H1 (cell line): ENCODE data around the gene YTHDF2. TPM values are rescaled to one million over a fixed set of nuclear protein-coding genes. Genes with fewer than 3 reads are reported as not detected.
A peak's percentile ranks its signal among the peaks of the same experiment; 100 is the strongest.

Source experiments
- CTCF ChIA-PET: fragments of 300-600 bp; sonication (Branson Sonifier 250); formaldehyde crosslinking; loops from one replicate; lab custom pipeline; 2021; ENCODE audit not compliant: partially characterized antibody; lab: Charles Lee
- POLR2A ChIA-PET: fragments of 300-600 bp; sonication (Branson Sonifier 250); formaldehyde crosslinking; loops from one replicate; lab custom pipeline; 2021; ENCODE audit warnings: inconsistent platforms; ENCODE audit not compliant: partially characterized antibody; lab: Charles Lee
- DNase-seq, 2 experiments: peaks; one replicate each; pipeline versions ENCODE4 v3.0.0 to v3.0.0-alpha.2; 2010 to 2022; ENCODE audit warnings: low spot score in 2 of 2, low read depth in 1 of 2, mixed read lengths in 1 of 2
- FAIRE-seq: peaks from 2 replicates; lab custom pipeline; 2011; peaks lifted over from hg19 to GRCh38; lab: Jason Lieb, UNC
- H2AFZ ChIP-seq: 2 replicates; pipeline ENCODE4 v1.8.1; 2012; ENCODE audit warnings: low read length, inconsistent platforms
- H2AK5ac ChIP-seq: 2 replicates; pipeline ENCODE4 v1.6.1; 2013; ENCODE audit warnings: low read depth, low read length
- H2BK120ac ChIP-seq: replicated peaks from 2 replicates; pipeline ENCODE3; 2013; ENCODE audit warnings: low read depth, low read length, inconsistent platforms
- H2BK12ac ChIP-seq: 2 replicates; pipeline ENCODE4 v1.6.1; 2013; ENCODE audit warnings: low read depth, low read length
- H2BK15ac ChIP-seq: 2 replicates; pipeline ENCODE4 v1.6.1; 2013; ENCODE audit warnings: low read length
- H2BK20ac ChIP-seq: 2 replicates; pipeline ENCODE4 v1.6.1; 2013; ENCODE audit warnings: low read length
- H2BK5ac ChIP-seq: 2 replicates; pipeline ENCODE4 v1.6.1; 2013; ENCODE audit warnings: low read depth, low read length
- H3K14ac ChIP-seq: 2 replicates; pipeline ENCODE4 v1.6.1; 2013; ENCODE audit warnings: inconsistent platforms; ENCODE audit not compliant: insufficient read length
- H3K18ac ChIP-seq: 2 replicates; pipeline ENCODE4 v1.6.1; 2013; ENCODE audit warnings: low read length; ENCODE audit errors: extremely low read depth
- H3K23ac ChIP-seq: 2 replicates; pipeline ENCODE4 v1.6.1; 2013; ENCODE audit warnings: inconsistent platforms; ENCODE audit not compliant: insufficient read length
- H3K23me2 ChIP-seq: 2 replicates; pipeline ENCODE4 v1.6.1; 2013; ENCODE audit warnings: low read depth, low read length
- H3K27ac ChIP-seq: 2 replicates; pipeline ENCODE4 v1.6.1; 2011; ENCODE audit warnings: low read depth, low read length, inconsistent platforms
- H3K27me3 ChIP-seq, 4 experiments: replicated peaks in 1 of 4; 1 replicate in 1 of 4; 2 replicates in 3 of 4; pipeline versions ENCODE4 v1.6.1 to v1.8.1; 2011 to 2013; ENCODE audit warnings: low read length in 3 of 4, mild to moderate bottlenecking in 3 of 4, inconsistent platforms in 2 of 4, mixed read lengths in 2 of 4, moderate library complexity in 1 of 4; ENCODE audit not compliant: control insufficient read depth in 3 of 4, insufficient read depth in 3 of 4; ENCODE audit errors: extremely low read depth in 1 of 4
- H3K36me3 ChIP-seq, 4 experiments: 2 replicates each; pipeline versions ENCODE4 v1.6.1 to v1.8.1; 2011 to 2013; ENCODE audit warnings: mild to moderate bottlenecking in 4 of 4, low read length in 3 of 4, moderate library complexity in 2 of 4, control low read depth in 1 of 4, inconsistent platforms in 1 of 4; ENCODE audit not compliant: insufficient read depth in 4 of 4, control insufficient read depth in 2 of 4
- H3K4ac ChIP-seq: replicated peaks from 2 replicates; pipeline ENCODE3; 2013; ENCODE audit warnings: low read length, low read depth, mixed read lengths, inconsistent platforms; ENCODE audit not compliant: insufficient read length
- H3K4me1 ChIP-seq, 4 experiments: replicated peaks in 1 of 4; 1 replicate in 1 of 4; 2 replicates in 3 of 4; pipeline versions ENCODE4 v1.6.1 to v1.8.1; 2011 to 2013; ENCODE audit warnings: low read length in 3 of 4, inconsistent platforms in 2 of 4, mixed read lengths in 1 of 4; ENCODE audit not compliant: insufficient read depth in 4 of 4, control insufficient read depth in 3 of 4
- H3K4me2 ChIP-seq, 2 experiments: 2 replicates each; pipeline versions ENCODE4 v1.6.1 to v1.8.1; 2011 to 2013; ENCODE audit warnings: low read depth in 2 of 2, low read length in 2 of 2, control low read depth in 1 of 2, inconsistent platforms in 1 of 2, mild to moderate bottlenecking in 1 of 2; ENCODE audit not compliant: insufficient read depth in 1 of 2
- H3K4me3 ChIP-seq, 4 experiments: fragments of 200-600, 300-600 bp in 1 of 4; sonication (generic), shearing (Covaris generic), sonication (Bioruptor Twin) in 1 of 4; 2 replicates each; pipeline versions ENCODE4 v1.5.1 to v1.8.1; 2011 to 2016; ENCODE audit warnings: low read length in 4 of 4, low read depth in 3 of 4, control low read depth in 2 of 4, inconsistent platforms in 2 of 4, mild to moderate bottlenecking in 2 of 4, mixed read lengths in 1 of 4, moderate library complexity in 1 of 4; ENCODE audit not compliant: insufficient read depth in 2 of 4; ENCODE audit errors: extremely low read depth in 1 of 4
- H3K56ac ChIP-seq: replicated peaks from 2 replicates; pipeline ENCODE3; 2013; ENCODE audit warnings: low read depth, mild to moderate bottlenecking, mixed read lengths, low read length, inconsistent platforms; ENCODE audit not compliant: insufficient read length
- H3K79me1 ChIP-seq: 2 replicates; pipeline ENCODE4 v1.6.1; 2013; ENCODE audit warnings: low read depth, low read length, control low read depth
- H3K79me2 ChIP-seq, 2 experiments: 2 replicates each; pipeline versions ENCODE4 v1.6.1 to v1.8.1; 2012 to 2013; ENCODE audit warnings: low read length in 2 of 2, mild to moderate bottlenecking in 2 of 2, inconsistent platforms in 1 of 2; ENCODE audit not compliant: insufficient read depth in 2 of 2, control insufficient read depth in 1 of 2
- H3K9ac ChIP-seq, 4 experiments: replicated peaks in 1 of 4; 1 replicate in 1 of 4; 2 replicates in 3 of 4; pipeline versions ENCODE4 v1.6.1 to v1.8.1; 2011 to 2013; ENCODE audit warnings: low read depth in 3 of 4, low read length in 3 of 4, control low read depth in 2 of 4, mild to moderate bottlenecking in 2 of 4, moderate library complexity in 2 of 4, inconsistent platforms in 1 of 4; ENCODE audit errors: extremely low read depth in 1 of 4
- H3K9me3 ChIP-seq, 2 experiments: 2 replicates each; pipeline versions ENCODE4 v1.6.1 to v1.8.1; 2012 to 2013; ENCODE audit warnings: mild to moderate bottlenecking in 2 of 2, moderate library complexity in 2 of 2, control low read depth in 1 of 2, inconsistent platforms in 1 of 2, low read depth in 1 of 2, low read length in 1 of 2, mixed read lengths in 1 of 2; ENCODE audit not compliant: insufficient read depth in 2 of 2
- H4K20me1 ChIP-seq, 2 experiments: replicated peaks in 1 of 2; 2 replicates each; pipeline versions ENCODE3 to v1.8.1; 2011 to 2013; ENCODE audit warnings: inconsistent platforms in 2 of 2, low read length in 2 of 2, mild to moderate bottlenecking in 1 of 2; ENCODE audit not compliant: insufficient read depth in 2 of 2, control insufficient read depth in 1 of 2
- H4K5ac ChIP-seq: 2 replicates; pipeline ENCODE4 v1.6.1; 2013; ENCODE audit warnings: low read length, low read depth, mixed read lengths, inconsistent platforms; ENCODE audit not compliant: insufficient read length
- H4K8ac ChIP-seq: 2 replicates; pipeline ENCODE4 v1.8.0; 2013; ENCODE audit warnings: mild to moderate bottlenecking, moderate library complexity, low read length, inconsistent platforms; ENCODE audit not compliant: insufficient read depth; ENCODE audit errors: extremely low read depth
- H4K91ac ChIP-seq: replicated peaks from 2 replicates; pipeline ENCODE3; 2013; ENCODE audit warnings: low read length, mixed read lengths, inconsistent platforms; ENCODE audit not compliant: insufficient read length
- CHD1 ChIP-seq: IDR thresholded peaks from 2 replicates; pipeline ENCODE4 v1.6.1; 2012; ENCODE audit warnings: low read depth, low read length, improper control_type of control experiment
- CREB1 ChIP-seq: IDR thresholded peaks from 2 replicates; pipeline ENCODE4 v1.6.1; 2012; ENCODE audit warnings: inconsistent platforms
- JUND ChIP-seq: IDR thresholded peaks from 2 replicates; pipeline ENCODE4 v1.6.1; 2011; ENCODE audit warnings: mild to moderate bottlenecking, improper control_type of control experiment, low read length
- KDM1A ChIP-seq: fragments of 200-600, 300-600 bp; sonication (generic); IDR thresholded peaks from 2 replicates; pipeline ENCODE4 v1.7.1; 2016; ENCODE audit warnings: mild to moderate bottlenecking, low read length, borderline replicate concordance
- KDM4A ChIP-seq: IDR thresholded peaks from one replicate; pipeline ENCODE4 v1.7.1; 2012; ENCODE audit warnings: low read depth, mild to moderate bottlenecking, moderate library complexity, low read length, inconsistent platforms; ENCODE audit not compliant: severe bottlenecking
- KDM5A ChIP-seq: fragments of 200-600 bp; IDR thresholded peaks from 2 replicates; pipeline ENCODE4 v1.7.1; 2012; ENCODE audit warnings: mild to moderate bottlenecking, low read length, inconsistent platforms, mixed read lengths
- POLR2AphosphoS5 ChIP-seq: IDR thresholded peaks from 2 replicates; pipeline ENCODE4 v1.6.1; 2011; ENCODE audit warnings: low read depth, low read length
- POU5F1 ChIP-seq: IDR thresholded peaks from 2 replicates; pipeline ENCODE4 v1.6.1; 2011; ENCODE audit warnings: low read depth, mild to moderate bottlenecking, low read length, moderate library complexity
- RAD21 ChIP-seq, 2 experiments: IDR thresholded peaks in 1 of 2; conservative IDR thresholded peaks in 1 of 2; 2 replicates each; pipeline ENCODE4 v1.6.1; 2011; ENCODE audit warnings: low read depth in 2 of 2, low read length in 2 of 2, improper control_type of control experiment in 1 of 2, inconsistent platforms in 1 of 2, mild to moderate bottlenecking in 1 of 2, moderate library complexity in 1 of 2
- SIRT6 ChIP-seq: IDR thresholded peaks from one replicate; pipeline ENCODE4 v1.7.1; 2012; ENCODE audit warnings: low read length, inconsistent platforms
- TBP ChIP-seq: IDR thresholded peaks from 2 replicates; pipeline ENCODE4 v1.6.1; 2011; ENCODE audit warnings: low read depth, low read length, improper control_type of control experiment
- TEAD4 ChIP-seq: IDR thresholded peaks from 2 replicates; pipeline ENCODE4 v1.6.1; 2012; ENCODE audit warnings: low read depth, low read length, inconsistent platforms, mixed read lengths
- WGBS, 2 experiments: shearing (Covaris generic) in 1 of 2; methylation state at CpG; one replicate each; pipeline versions ENCODE4 v1.1.6 to v1.1.7; 2013 to 2015; ENCODE audit warnings: low lambda C conversion rate in 2 of 2, mixed read lengths in 2 of 2, inconsistent platforms in 1 of 2, low coverage in 1 of 2, missing lambda C conversion rate in 1 of 2; ENCODE audit not compliant: insufficient replicate concordance in 2 of 2, insufficient coverage in 1 of 2, insufficient read length in 1 of 2; ENCODE audit errors: extremely low coverage in 1 of 2, missing lambda C conversion rate in 1 of 2; 5-methylcytosine and 5-hydroxymethylcytosine counted together
- polyA plus RNA-seq, 7 experiments: library from polyadenylated mRNA; depleted of rRNA in 3 of 7; stranded (reverse) in 5 of 7; unstranded in 2 of 7; fragments of >200 nt in 5 of 7; fragments of 200-250 nt in 2 of 7; gene quantifications; 1 replicate in 5 of 7; 2 replicates in 1 of 7; 4 replicates in 1 of 7; pipeline versions ENCODE4 v1.2.1 to v1.2.3, GENCODE V29; 2011 to 2013; ENCODE audit warnings: missing spikeins in 2 of 7, mixed read lengths in 2 of 7
- total RNA-seq: library from RNA; stranded (reverse); fragmentation: NEBNext Ultra II Directional; extraction: Animal tissue kit (Norgen Biotek cat#: 25700); gene quantifications from 2 replicates; pipeline ENCODE4 v1.2.1, GENCODE V29; 2021
- TF ChIP-seq, protein P1 (sequence below): IDR thresholded peaks from 2 replicates; pipeline ENCODE4 v1.6.1; 2011; ENCODE audit warnings: low read depth, mild to moderate bottlenecking, low read length; ENCODE audit not compliant: insufficient read depth
- TF ChIP-seq, protein P2 (sequence below): IDR thresholded peaks from 2 replicates; pipeline ENCODE4 v1.6.1; 2012; ENCODE audit warnings: inconsistent platforms

Gene YTHDF2
- total and polyA plus RNA-seq, 2 of the 8 experiments (the other 6 are each of a cell fraction or from before 2014, with no cell fraction given), result 128 to 164 TPM

DNA sequence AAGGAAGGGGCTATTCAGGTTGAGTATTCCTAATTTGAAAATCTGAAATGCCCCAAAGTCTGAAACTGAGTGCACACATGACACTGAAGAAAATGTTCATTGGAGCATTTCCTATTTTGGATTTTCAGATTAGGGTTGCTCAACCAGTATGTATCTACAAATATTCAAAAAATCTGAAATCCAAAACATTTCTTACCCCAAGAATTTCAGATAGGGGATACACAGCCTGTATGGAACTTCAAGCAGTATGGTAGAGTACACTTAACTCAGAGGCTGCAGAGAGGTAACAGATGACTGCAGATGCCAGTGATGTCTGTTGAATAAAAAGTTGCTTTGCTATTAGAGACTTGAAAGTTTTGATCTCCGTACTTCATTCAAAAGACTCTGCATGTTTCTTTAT lies 19.0 kb downstream of the YTHDF2 start:
- no peak overlapping the region for H3K27ac ChIP-seq
- H3K4me3 ChIP-seq, result peak overlapping the region in 1 of 4 experiments; percentile 8; a peak in 1 of 8 replicates
- no peaks in the 10 kb centered on the region for H3K23me2 ChIP-seq
- H3K79me1 ChIP-seq, result peaks cover 5% of the 10 kb centered on the region; the same call in 1 of the 2 replicates
- no peaks in the 10 kb centered on the region for H3K27me3 ChIP-seq
- H3K4me1 ChIP-seq, result peaks cover 0 to 9% (median 1%) of the 10 kb centered on the region in 4 experiments; a peak in 2 of 7 replicates
- POLR2A ChIA-PET, result interaction anchor here (0.7 to 18.9 kb wide), 8 partner anchors 10 to 250 kb away, joined by 3 to 369 read pairs (median 9); partner anchors contain the start of genes RCC1, TAF12 and YTHDF2
- no peak overlapping the region for H3K4ac ChIP-seq
- H3K79me2 ChIP-seq, result peaks cover 63 to 100% of the 10 kb centered on the region in 2 experiments
- H2BK15ac ChIP-seq, result no peak overlapping the region
- CTCF ChIA-PET, result interaction anchor here (0.7 to 2.1 kb wide), 9 partner anchors 9 to 126 kb away, joined by 3 to 9 read pairs (median 3); partner anchors contain the start of gene YTHDF2
- H3K18ac ChIP-seq, result no peak overlapping the region
- no peak overlapping the region for H3K9ac ChIP-seq
- no peak overlapping the region for H3K56ac ChIP-seq
- H4K20me1 ChIP-seq, result peaks cover 30 to 45% of the 10 kb centered on the region in 2 experiments
- no peak overlapping the region for H4K8ac ChIP-seq
- H2BK12ac ChIP-seq, result no peak overlapping the region
- H3K9me3 ChIP-seq, result no peaks in the 10 kb centered on the region
- no peak overlapping the region for H3K14ac ChIP-seq
- H2BK5ac ChIP-seq, result no peak overlapping the region
- H2AFZ ChIP-seq, result no peak overlapping the region
- H3K23ac ChIP-seq, result no peak overlapping the region
- no peak overlapping the region for H4K91ac ChIP-seq
- H4K5ac ChIP-seq, result no peak overlapping the region
- H2BK120ac ChIP-seq, result no peak overlapping the region
- H2AK5ac ChIP-seq, result no peak overlapping the region
- H2BK20ac ChIP-seq, result no peak overlapping the region
- peaks cover 0 to 47% (median 0%) of the 10 kb centered on the region in 4 experiments; a peak in 4 of 8 replicates for H3K36me3 ChIP-seq
- DNase-seq, result no peak
- 88% methylated on average over 1 of the region's 1 CpG; no CpG with 5 or more reads in 1 of the 2 experiments for WGBS, 2 experiments
- no peak for FAIRE-seq
- H3K4me2 ChIP-seq, result peak overlapping the region in 1 of 2 experiments; percentile 2; a peak in 3 of 4 replicates
- TF ChIP-seq, protein P1, sequence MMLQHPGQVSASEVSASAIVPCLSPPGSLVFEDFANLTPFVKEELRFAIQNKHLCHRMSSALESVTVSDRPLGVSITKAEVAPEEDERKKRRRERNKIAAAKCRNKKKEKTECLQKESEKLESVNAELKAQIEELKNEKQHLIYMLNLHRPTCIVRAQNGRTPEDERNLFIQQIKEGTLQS, result no peak
- no peak for TF ChIP-seq JUND
- no peak for TF ChIP-seq CHD1
- TF ChIP-seq KDM5A, result no peak
- no peak for TF ChIP-seq TEAD4
- TF ChIP-seq CREB1, result no peak
- no peak for TF ChIP-seq SIRT6
- TF ChIP-seq, protein P2, sequence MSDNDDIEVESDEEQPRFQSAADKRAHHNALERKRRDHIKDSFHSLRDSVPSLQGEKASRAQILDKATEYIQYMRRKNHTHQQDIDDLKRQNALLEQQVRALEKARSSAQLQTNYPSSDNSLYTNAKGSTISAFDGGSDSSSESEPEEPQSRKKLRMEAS, result no peak
- TF ChIP-seq KDM4A, result no peak
- no peak for TF ChIP-seq TBP
- no peak for TF ChIP-seq POU5F1
- TF ChIP-seq KDM1A, result no peak
- no peak for TF ChIP-seq POLR2AphosphoS5
- TF ChIP-seq RAD21 (IDR thresholded peaks at IDR 0.05 in 1 of 2, conservative IDR thresholded peaks at IDR 0.05 in 1 of 2; ENCODE audit: low read depth in 2 of 2, low read length in 2 of 2), result no peak
